GM12864 (cell line): ENCODE measurements around the gene HOXD12.

ENCODE experiments used
- DNase-seq: peaks from one replicate; pipeline ENCODE4 v3.0.0-alpha.2; 2011; ENCODE audit warnings: low read depth
- H3K4me3 ChIP-seq: 2 replicates; pipeline ENCODE4 v1.5.1; 2011; ENCODE audit warnings: mild to moderate bottlenecking, low read depth, low read length, control low read depth
- CTCF ChIP-seq: IDR thresholded peaks from 2 replicates; pipeline ENCODE4 v1.5.1; 2011; ENCODE audit warnings: low read depth, mild to moderate bottlenecking, moderate library complexity, low read length, control low read depth, inconsistent platforms; ENCODE audit errors: missing control alignments

The HOXD12 gene

GRCh38 chr2:176091329-176092258 lies 8.0 kb upstream of the HOXD12 start:
- no peak for DNase-seq
- no peak for TF ChIP-seq CTCF
- H3K4me3 ChIP-seq = no peak overlapping the region

DNA sequence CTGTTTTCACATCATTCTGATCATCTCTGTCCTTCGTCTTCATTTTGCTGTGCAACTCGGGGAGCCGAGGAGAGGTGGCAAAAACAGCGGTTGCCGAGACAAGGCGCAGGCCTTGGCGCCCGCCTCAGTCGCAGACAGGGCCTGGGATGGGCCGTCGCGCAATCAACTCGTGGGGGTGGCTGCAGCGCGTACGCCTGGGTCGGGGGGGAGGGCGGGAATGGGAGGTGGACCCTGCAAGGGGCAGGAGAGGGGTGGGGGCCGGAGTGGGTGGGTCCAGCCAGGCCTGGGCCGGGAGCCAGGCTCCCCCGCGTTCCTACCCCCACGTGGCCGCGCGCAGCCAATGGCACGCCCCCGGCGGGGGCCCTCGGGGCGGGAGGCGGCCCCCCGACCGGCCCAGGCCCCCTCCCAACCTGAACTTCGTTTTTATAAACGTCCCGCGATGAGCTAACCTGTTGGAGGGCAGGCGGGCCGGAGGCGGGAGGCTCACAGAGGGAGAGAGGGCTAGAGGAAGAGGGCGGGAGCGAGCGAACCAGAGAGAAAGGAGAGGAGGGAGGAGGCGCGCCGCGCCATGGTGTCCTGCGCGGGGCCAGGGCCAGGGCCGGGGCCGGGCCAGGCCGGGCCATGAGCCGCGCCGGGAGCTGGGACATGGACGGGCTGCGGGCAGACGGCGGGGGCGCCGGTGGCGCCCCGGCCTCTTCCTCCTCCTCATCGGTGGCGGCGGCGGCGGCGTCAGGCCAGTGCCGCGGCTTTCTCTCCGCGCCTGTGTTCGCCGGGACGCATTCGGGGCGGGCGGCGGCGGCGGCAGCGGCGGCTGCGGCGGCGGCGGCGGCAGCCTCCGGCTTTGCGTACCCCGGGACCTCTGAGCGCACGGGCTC lies 7.1 kb upstream of the HOXD12 start, which contains the start of gene HOXD13:
HOXD13 (plus strand) TSS at position 452 of the 875 bp plus-strand sequence; CDS start at position 622, 170 bp downstream.
- DNase-seq = no peak
- no peak within 1 kb of the TSS for H3K4me3 ChIP-seq
- TF ChIP-seq CTCF = no peak

DNA sequence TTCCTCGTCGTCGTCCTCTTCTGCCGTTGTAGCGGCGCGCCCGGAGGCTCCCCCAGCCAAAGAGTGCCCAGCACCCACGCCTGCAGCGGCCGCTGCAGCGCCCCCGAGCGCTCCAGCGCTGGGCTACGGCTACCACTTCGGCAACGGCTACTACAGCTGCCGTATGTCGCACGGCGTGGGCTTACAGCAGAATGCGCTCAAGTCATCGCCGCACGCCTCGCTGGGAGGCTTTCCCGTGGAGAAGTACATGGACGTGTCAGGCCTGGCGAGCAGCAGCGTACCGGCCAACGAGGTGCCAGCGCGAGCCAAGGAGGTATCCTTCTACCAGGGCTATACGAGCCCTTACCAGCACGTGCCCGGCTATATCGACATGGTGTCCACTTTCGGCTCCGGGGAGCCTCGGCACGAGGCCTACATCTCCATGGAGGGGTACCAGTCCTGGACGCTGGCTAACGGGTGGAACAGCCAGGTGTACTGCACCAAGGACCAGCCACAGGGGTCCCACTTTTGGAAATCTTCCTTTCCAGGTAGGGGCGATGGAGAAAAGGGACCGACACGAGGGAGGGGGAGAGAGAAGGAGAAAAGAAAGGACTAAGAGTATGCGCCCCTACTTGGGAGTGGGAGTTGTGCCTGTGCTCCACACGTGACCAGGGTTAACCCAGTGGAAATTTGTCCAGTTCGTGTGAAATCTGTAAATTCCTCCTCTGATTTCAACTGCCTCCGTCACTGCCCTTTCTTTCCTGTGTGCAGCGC lies 6.3 kb upstream of the HOXD12 start:
- DNase-seq = no peak
- no peak for TF ChIP-seq CTCF
- H3K4me3 ChIP-seq = no peak overlapping the region

GRCh38 chr2:176093898-176094249 lies 5.7 kb upstream of the HOXD12 start:
- H3K4me3 ChIP-seq = no peak overlapping the region
- no peak for TF ChIP-seq CTCF
- DNase-seq = no peak

DNA sequence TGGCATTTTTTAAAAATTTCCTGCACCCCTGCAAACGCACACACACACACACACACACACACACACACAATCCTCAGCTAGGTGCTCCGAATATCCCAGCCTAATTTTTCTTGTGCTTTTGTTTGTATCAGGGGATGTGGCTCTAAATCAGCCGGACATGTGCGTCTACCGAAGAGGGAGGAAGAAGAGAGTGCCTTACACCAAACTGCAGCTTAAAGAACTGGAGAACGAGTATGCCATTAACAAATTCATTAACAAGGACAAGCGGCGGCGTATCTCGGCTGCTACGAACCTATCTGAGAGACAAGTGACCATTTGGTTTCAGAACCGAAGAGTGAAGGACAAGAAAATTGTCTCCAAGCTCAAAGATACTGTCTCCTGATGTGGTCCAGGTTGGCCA lies 5.2 kb upstream of the HOXD12 start:
- H3K4me3 ChIP-seq = no peak overlapping the region
- no peak for TF ChIP-seq CTCF
- no peak for DNase-seq

DNA sequence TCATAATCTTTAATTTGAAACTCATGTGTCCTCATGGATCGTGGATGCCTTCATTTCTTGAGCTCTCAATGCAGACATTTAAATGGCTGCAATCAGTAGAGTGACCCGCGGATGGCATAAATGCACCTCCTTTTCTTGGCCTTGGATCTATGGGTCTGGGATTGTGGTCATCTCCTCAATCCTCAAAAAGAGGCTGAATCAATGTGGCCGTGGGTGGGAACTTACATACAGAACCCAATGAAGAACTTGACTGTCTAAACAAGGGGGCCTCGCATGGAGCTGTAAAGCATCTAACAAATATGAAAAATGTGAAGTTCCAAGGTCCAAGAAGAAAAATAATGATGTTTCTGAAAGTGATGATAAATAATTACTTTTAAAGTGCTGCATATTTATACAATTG lies 4.2 kb upstream of the HOXD12 start:
- H3K4me3 ChIP-seq = no peak overlapping the region
- DNase-seq = no peak
- TF ChIP-seq CTCF = no peak
